Measurements from ENCODE around the gene CLMP.

- TF ChIP-seq POLR2A (IDR thresholded peaks at IDR 0.05; ENCODE audit: low read depth, low read length): no peak
- TF ChIP-seq CTCF (IDR thresholded peaks at IDR 0.05; ENCODE audit: extremely low read depth in 1 of 2, insufficient read depth in 1 of 2, low read depth in 1 of 2, low read length in 2 of 2): no peak
- no peak for TF ChIP-seq EZH2 (IDR thresholded peaks at IDR 0.05; ENCODE audit: borderline replicate concordance, low read depth, low read length, severe bottlenecking)
- no peak for TF ChIP-seq MAX (IDR thresholded peaks at IDR 0.05; ENCODE audit: insufficient read depth, insufficient read length)
- TF ChIP-seq POLR2AphosphoS5 (IDR thresholded peaks at IDR 0.05; ENCODE audit: insufficient read depth, low read depth, low read length): no peak
- TF ChIP-seq JUN (IDR thresholded peaks at IDR 0.05; ENCODE audit: borderline replicate concordance, insufficient read depth, insufficient read length, low read depth): no peak
- no peak for TF ChIP-seq MYC (IDR thresholded peaks at IDR 0.05; ENCODE audit: low read depth, low read length)
- TF ChIP-seq FOS (IDR thresholded peaks at IDR 0.05; ENCODE audit: borderline replicate concordance, insufficient read depth, low read length): no peak
- TF ChIP-seq GATA2 (IDR thresholded peaks at IDR 0.05; ENCODE audit: insufficient read depth, insufficient read length, low read depth, low read length): no peak
Measured at GRCh38 chr11:123203934-123204333, 8.9 kb upstream of the CLMP start.
